ENCODE results near the gene TMEM234. TPM values are rescaled to one million over a fixed set of nuclear protein-coding genes. Genes with fewer than 3 reads are reported as not detected.

TMEM234 gene
- total RNA-seq, 1 experiment from 2014 or later, result 22.2 TPM

GRCh38 chr1:32179443-32180185, 42.5 kb downstream of the TMEM234 start, which contains the start of gene TXLNA:
Gene TXLNA (plus strand): TSS chr1:32179675. CDS start chr1:32180346, 671 bp downstream.
- Mint-ChIP-seq H3K36me3 (ENCODE audit: insufficient read depth, unreplicated experiment) (peaks cover 66% of the 10 kb centered on the region), H3K27me3 (ENCODE audit: insufficient read depth, unreplicated experiment) (no peaks in the 10 kb centered on the region), H3K9me3 (ENCODE audit: unreplicated experiment) (no peaks in the 10 kb centered on the region), H3K4me1 (ENCODE audit: insufficient read depth, unreplicated experiment) (peaks cover 15% of the 10 kb centered on the region), H3K4me3 (ENCODE audit: unreplicated experiment) (peak within 1 kb of the TSS; percentile 97), H3K27ac (ENCODE audit: low read depth, unreplicated experiment) (peak within 1 kb of the TSS; percentile 98)
- ChIA-PET POLR2A (interaction anchor here (0.5 to 3.6 kb wide), 42 partner anchors 10 to 613 kb away, joined by 3 to 44 read pairs (median 4); partner anchors contain the start of genes IQCC, KHDRBS1, KPNA6 and RBBP4), CTCF (interaction anchor here (0.5 to 1.1 kb wide), 4 partner anchors 10 to 217 kb away, joined by 3 read pairs; no protein-coding TSS in a partner anchor)
- DNase-seq (ENCODE audit: unreplicated experiment), result peak; percentile 92
- BruUV-seq (replicated peaks), result no TSS peak
- intact Hi-C loops (cut with micrococcal nuclease), result loop anchor here (2.0 kb wide), 2 partner anchors 47 to 71 kb away; partner anchors contain the start of gene KPNA6
- TF ChIP-seq, protein P1, sequence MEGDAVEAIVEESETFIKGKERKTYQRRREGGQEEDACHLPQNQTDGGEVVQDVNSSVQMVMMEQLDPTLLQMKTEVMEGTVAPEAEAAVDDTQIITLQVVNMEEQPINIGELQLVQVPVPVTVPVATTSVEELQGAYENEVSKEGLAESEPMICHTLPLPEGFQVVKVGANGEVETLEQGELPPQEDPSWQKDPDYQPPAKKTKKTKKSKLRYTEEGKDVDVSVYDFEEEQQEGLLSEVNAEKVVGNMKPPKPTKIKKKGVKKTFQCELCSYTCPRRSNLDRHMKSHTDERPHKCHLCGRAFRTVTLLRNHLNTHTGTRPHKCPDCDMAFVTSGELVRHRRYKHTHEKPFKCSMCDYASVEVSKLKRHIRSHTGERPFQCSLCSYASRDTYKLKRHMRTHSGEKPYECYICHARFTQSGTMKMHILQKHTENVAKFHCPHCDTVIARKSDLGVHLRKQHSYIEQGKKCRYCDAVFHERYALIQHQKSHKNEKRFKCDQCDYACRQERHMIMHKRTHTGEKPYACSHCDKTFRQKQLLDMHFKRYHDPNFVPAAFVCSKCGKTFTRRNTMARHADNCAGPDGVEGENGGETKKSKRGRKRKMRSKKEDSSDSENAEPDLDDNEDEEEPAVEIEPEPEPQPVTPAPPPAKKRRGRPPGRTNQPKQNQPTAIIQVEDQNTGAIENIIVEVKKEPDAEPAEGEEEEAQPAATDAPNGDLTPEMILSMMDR (IDR thresholded peaks at IDR 0.05; ENCODE audit: unreplicated experiment), result no peak

- H3K36me3 Mint-ChIP-seq (ENCODE audit: insufficient read depth, unreplicated experiment), result peaks cover 66% of the 10 kb centered on the region
Measured at GRCh38 chr1:32179193-32179442, 43.0 kb downstream of the TMEM234 start.

DNA sequence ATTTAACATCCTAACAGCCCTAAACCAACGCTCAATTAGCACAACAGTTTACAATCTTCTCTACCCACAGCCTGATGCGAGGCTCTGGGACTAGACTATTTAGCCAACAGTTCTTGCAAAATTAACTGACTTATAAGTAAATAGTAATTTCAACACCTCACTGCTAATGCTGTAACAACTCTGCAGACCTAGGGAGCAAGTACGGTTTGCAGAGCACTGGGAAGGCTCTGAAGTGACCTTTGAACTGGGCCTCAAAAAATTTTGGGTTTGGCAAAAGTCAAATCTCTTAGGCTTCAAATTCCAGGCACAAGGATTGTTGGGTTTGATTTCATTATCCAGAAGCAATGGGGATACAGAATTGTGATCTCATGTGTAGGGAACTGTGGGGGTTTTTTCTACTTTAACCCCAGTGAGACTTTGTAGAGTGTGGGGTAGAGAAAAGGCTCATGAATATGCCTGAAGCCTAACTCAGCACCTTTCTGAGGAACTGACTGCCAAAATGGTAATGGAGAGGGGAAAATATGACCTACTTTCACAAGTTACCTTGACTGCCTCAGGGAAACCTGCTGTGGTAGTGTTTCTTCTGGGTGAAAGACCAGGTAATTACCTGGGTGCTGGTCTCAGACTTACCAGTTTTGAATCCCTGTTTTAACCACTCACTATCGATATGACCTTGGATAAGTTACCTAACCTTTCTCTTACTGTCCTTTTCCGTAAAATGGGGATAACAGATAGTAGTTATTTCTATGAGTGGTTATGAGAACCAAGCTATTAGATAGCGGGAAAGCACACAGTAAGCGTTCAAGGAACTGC, 43.6 kb downstream of the TMEM234 start:
- peaks cover 7% of the 10 kb centered on the region for H3K4me1 Mint-ChIP-seq (ENCODE audit: insufficient read depth, unreplicated experiment)
- POLR2A ChIA-PET, result interaction anchor here (0.5 to 3.6 kb wide), 23 partner anchors 8 to 615 kb away, joined by 3 to 44 read pairs (median 4); partner anchors contain the start of genes KHDRBS1 and KPNA6

More at GRCh38 chr1:32179193-32179442, 43.0 kb downstream of the TMEM234 start:
- BruUV-seq (replicated peaks), result TSS peak; percentile 69
- H3K27ac Mint-ChIP-seq (ENCODE audit: low read depth, unreplicated experiment), result peak overlapping the region; percentile 98
- peaks cover 10% of the 10 kb centered on the region for H3K4me1 Mint-ChIP-seq (ENCODE audit: insufficient read depth, unreplicated experiment)
- TF ChIP-seq, protein P1 (IDR thresholded peaks at IDR 0.05; ENCODE audit: unreplicated experiment), result no peak
- H3K9me3 Mint-ChIP-seq (ENCODE audit: unreplicated experiment), result no peaks in the 10 kb centered on the region
- no peak for DNase-seq (ENCODE audit: unreplicated experiment)
- H3K4me3 Mint-ChIP-seq (ENCODE audit: unreplicated experiment), result peak overlapping the region; percentile 97
- intact Hi-C loops (cut with micrococcal nuclease), result loop anchor here (2.0 kb wide), 1 partner anchor 70 kb away; the partner anchor contains the start of gene KPNA6
- no peaks in the 10 kb centered on the region for H3K27me3 Mint-ChIP-seq (ENCODE audit: insufficient read depth, unreplicated experiment)
- ChIA-PET CTCF (interaction anchor here (0.5 to 1.1 kb wide), 2 partner anchors 11 to 217 kb away, joined by 3 read pairs; no protein-coding TSS in a partner anchor), POLR2A (interaction anchor here (0.5 to 3.6 kb wide), 27 partner anchors 9 to 614 kb away, joined by 3 to 44 read pairs (median 4); partner anchors contain the start of genes KHDRBS1 and KPNA6)

More for the DNA sequence above, 43.6 kb downstream of the TMEM234 start:
- no peaks in the 10 kb centered on the region for H3K27me3 Mint-ChIP-seq (ENCODE audit: insufficient read depth, unreplicated experiment)
- CTCF ChIA-PET, result interaction anchor here (0.5 to 1.1 kb wide), 2 partner anchors 11 to 216 kb away, joined by 3 read pairs; no protein-coding TSS in a partner anchor
- no TSS peak for BruUV-seq (replicated peaks)
- TF ChIP-seq, protein P1 (IDR thresholded peaks at IDR 0.05; ENCODE audit: unreplicated experiment), result no peak
- H3K4me3 Mint-ChIP-seq (ENCODE audit: unreplicated experiment), result peak overlapping the region; percentile 97
- DNase-seq (ENCODE audit: unreplicated experiment), result no peak
- H3K36me3 Mint-ChIP-seq (ENCODE audit: insufficient read depth, unreplicated experiment), result peaks cover 63% of the 10 kb centered on the region
- H3K27ac Mint-ChIP-seq (ENCODE audit: low read depth, unreplicated experiment), result peak overlapping the region; percentile 98
- intact Hi-C loops (cut with micrococcal nuclease), result loop anchor here (2.0 kb wide), 1 partner anchor 70 kb away; the partner anchor contains the start of gene KPNA6
- H3K9me3 Mint-ChIP-seq (ENCODE audit: unreplicated experiment), result no peaks in the 10 kb centered on the region

Data from MCF 10A (cell line).